Measurements from ENCODE around the gene ITGB6.

GRCh38 chr2:160057356-160057755 lies 142.7 kb downstream of the ITGB6 start:
- TF ChIP-seq CTCF (IDR thresholded peaks at IDR 0.05) (no peak), POLR2A (IDR thresholded peaks at IDR 0.05) (no peak)
